ENCODE data around the gene CNTNAP2.

Gene CNTNAP2

DNA sequence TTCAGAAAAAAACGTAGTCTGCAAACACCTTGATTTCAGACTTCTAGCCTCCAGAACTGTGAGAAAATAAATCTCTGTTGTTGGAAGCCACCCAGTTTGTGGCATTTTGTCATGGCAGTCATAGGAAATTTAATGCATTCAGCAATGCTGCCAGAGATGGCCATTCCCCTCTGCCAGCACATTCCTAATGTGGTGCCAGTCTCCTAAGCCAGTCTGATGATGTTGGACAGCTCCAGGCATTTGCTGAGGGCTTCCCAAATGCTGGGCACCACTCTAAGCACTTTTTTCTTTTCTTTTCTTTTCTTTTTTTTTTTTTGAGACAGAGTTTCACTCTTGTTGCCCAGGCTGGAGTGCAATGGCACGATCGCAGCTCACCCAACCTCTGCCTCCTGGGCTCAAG is 1807.2 kb downstream of the CNTNAP2 start:
- no peak overlapping the region for H3K4me3 ChIP-seq (ENCODE audit: low read depth, low read length)
- no peak for TF ChIP-seq CTCF (IDR thresholded peaks at IDR 0.05; ENCODE audit: low read depth, low read length)

DNA sequence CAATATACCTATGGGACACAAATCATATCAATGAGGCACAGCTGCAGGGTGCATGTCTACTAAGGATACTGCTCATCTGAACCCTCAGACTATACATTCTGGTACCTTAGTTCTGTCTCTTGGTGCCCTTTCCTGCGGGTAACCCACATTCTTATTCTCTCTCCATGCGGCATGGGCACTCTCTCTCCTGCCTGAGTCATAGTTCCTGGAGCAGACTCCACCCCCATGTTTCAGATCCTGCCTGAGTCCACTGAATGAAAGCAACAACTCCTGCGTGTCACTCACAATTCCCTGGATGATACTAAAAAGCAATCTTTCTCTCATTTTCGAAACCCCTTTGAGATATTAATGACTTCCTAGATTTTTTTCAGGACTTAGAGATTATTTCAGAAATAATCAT is 1820.8 kb downstream of the CNTNAP2 start:
- TF ChIP-seq CTCF (IDR thresholded peaks at IDR 0.05; ENCODE audit: low read depth, low read length) = no peak

GRCh38 chr7:147941381-147941780 is 1824.8 kb downstream of the CNTNAP2 start:
- no peak for TF ChIP-seq CTCF (IDR thresholded peaks at IDR 0.05; ENCODE audit: low read depth, low read length)

More for the DNA sequence above, 1820.8 kb downstream of the CNTNAP2 start:
- no peak overlapping the region for H3K4me3 ChIP-seq (ENCODE audit: low read depth, low read length)

GRCh38 chr7:147944321-147944720 is 1827.7 kb downstream of the CNTNAP2 start:
- no peak for TF ChIP-seq CTCF (IDR thresholded peaks at IDR 0.05; ENCODE audit: low read depth, low read length)
- H3K4me3 ChIP-seq (ENCODE audit: low read depth, low read length) = no peak overlapping the region

More at GRCh38 chr7:147941381-147941780, 1824.8 kb downstream of the CNTNAP2 start:
- no peak overlapping the region for H3K4me3 ChIP-seq (ENCODE audit: low read depth, low read length)

DNA sequence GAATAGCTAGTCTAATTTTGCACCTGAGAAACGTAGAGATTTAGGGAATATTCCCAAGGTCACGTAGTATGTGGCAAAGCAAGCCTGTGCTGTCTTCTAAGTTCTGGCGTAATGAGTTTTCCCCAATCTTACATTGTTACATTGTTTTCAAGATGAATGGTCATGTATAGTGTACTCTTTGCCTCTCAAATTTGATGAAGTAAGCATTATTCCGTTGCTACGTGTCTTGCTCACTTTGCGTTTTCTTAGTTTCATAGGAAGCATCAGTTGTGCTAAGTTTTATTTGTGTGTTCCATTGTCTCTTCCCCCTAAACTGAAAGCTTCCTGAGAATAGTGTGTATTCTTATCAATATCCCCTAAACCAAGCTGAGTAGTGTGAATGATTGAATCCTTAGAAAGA is 1836.3 kb downstream of the CNTNAP2 start:
- H3K4me3 ChIP-seq (ENCODE audit: low read depth, low read length) = no peak overlapping the region
- TF ChIP-seq CTCF (IDR thresholded peaks at IDR 0.05; ENCODE audit: low read depth, low read length) = no peak

GRCh38 chr7:147968046-147968610 is 1851.5 kb downstream of the CNTNAP2 start:
- no peak for TF ChIP-seq CTCF (IDR thresholded peaks at IDR 0.05; ENCODE audit: low read depth, low read length)
- no peak overlapping the region for H3K4me3 ChIP-seq (ENCODE audit: low read depth, low read length)

- TF ChIP-seq CTCF (IDR thresholded peaks at IDR 0.05; ENCODE audit: low read depth, low read length) = no peak
- no peak overlapping the region for H3K4me3 ChIP-seq (ENCODE audit: low read depth, low read length)
Observed at GRCh38 chr7:147971606-147972110, 1855.1 kb downstream of the CNTNAP2 start.

Data from WI38 (cell line).